NCI-H128 (cell line): ENCODE results near the gene LMAN1.
A peak's percentile ranks its signal among the peaks of the same experiment; 100 is the strongest.

Source experiments
- DNase-seq: peaks from one replicate; lab custom pipeline; 2025; ENCODE audit not compliant: unreplicated experiment; lab: John Stamatoyannopoulos, UW

The LMAN1 gene

DNA sequence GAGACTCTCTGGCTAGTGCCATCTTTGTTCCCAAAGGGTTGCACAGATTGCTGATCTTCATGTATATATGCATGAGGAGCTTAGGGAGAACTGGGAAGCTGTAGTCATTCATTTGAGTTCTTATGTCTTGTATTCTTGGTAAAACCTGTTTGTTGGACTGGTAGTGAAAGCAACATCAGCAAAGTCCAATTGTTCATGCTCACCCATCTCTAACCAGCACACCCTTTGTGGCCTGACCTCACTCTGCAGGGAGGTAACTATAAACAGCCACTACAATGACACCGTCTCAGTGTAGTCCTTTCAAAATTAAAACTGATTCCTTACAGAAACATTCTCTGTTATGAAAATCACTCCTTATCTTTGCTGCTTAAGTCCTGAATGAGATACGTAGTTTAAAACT is 13.9 kb upstream of the LMAN1 start:
- DNase-seq, result no peak

DNA sequence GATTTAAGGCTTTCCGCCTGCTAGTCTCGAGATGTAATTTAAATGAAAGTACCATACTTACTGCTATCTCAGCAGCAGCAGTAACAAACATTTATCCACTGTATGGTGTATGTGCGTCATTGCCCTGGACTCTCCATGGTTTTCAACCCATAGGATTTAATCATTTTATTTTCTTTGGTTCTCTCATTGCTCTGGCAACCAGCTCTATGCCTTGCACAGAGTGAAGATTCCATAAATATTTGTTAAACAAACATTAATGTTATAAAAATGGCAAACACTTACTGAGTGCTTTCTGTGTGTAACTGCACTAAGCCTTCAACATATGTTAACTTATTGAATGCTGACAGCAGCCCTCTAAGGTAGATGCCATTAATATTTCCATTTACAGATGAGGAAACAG is 1.3 kb upstream of the LMAN1 start:
- DNase-seq, result no peak

- DNase-seq, result no peak
Observed at GRCh38 chr18:59359576-59359952, 499 bp upstream of the LMAN1 start.

GRCh38 chr18:59358414-59358711 is 702 bp downstream of the LMAN1 start:
- no peak for DNase-seq

DNA sequence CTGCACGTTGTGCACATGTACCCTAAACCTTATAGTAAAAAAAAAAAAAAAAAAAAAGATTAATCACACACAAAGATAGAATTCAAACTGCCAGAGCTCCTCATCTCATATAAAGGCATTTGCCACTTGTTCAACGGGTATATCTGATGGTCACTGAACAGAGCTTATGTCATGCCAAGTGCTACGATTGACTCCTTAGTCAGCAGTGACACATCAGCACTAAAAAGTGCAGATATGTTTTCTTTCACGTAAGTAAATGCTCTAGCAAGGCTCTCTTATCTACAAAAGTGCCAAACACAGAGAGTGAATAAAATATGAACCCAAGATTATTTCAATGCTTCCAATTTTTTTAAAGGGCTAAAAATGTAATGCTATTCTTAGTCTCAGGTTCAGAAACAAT is 1.1 kb downstream of the LMAN1 start:
- DNase-seq, result no peak

- DNase-seq, result no peak
Observed at GRCh38 chr18:59354731-59355130, 4.3 kb downstream of the LMAN1 start.

DNA sequence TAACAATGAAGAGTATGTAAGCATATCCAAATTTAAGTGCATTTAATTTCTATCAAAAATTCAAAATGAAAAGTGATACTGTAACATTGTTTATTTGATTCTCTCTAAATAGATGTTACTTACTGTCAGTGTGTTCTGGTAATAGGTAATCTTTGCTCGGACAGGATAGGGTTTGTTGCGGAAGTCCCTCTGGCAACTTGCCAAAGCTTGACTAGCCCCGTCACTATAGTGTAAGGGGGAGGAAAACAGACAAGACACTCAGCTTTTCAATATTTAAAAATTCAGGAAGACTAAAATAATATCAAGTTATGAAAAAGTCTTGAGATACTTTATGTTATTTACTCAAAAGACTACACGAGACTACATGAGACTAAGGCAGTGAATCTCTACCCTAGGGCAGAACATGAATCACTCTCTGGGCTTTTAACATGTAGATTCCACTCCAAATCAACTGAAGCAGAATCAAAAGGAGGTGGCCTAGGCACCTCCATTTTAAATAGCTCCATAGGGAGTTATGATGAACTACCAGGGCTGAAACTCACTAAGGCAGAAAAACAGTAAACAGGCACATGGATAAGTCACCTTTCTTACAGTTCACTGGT is 5.9 kb downstream of the LMAN1 start:
- DNase-seq, result no peak

DNA sequence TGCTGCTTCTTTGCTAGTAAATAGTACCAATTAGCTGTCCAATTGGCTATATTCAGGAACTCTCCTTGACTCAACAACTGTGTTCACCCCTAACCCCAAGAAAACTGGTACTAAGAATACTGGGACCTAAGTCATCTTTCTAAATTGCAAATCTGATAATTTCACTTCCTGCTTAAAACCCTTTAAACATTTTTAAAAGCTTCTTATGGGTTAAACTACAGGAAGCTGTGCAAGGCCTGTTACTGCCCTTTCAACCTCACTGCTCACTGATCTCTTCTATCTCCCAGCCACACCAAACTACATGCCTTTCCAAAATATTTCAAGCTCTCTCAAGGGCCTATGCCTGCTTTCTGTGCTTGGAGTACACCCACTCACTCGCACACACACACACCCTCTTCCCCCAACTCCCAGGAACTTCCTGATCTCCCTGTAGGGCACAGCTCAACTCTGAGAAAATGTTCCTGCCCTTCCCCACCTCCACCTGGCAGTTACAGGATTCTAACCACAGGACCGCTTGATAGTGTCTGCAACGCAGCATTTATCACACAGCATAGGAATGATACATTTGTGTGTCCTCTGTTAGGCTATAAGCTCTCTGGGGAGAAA is 6.7 kb downstream of the LMAN1 start:
- no peak for DNase-seq

- no peak for DNase-seq
Observed at GRCh38 chr18:59345556-59345955, 13.5 kb downstream of the LMAN1 start.

DNA sequence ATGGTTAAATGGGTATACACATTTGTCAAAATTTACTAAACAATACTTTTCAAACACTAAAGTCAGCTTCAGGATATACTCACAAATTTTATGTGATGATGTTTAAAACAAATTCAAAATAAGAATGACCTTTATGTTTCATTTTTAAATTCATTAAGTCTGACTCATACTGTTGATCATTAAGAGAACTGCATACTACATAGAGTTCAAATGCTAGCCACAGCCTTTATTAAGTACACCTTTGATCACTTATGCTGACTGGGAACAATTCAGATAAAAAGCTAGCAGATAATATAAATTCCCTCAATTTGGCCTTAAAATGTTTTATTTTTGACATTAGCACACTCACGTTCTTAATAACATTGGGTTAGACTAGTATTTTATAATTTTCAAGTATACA is 14.1 kb downstream of the LMAN1 start:
- no peak for DNase-seq

GRCh38 chr18:59343926-59344325 is 15.1 kb downstream of the LMAN1 start:
- no peak for DNase-seq

DNA sequence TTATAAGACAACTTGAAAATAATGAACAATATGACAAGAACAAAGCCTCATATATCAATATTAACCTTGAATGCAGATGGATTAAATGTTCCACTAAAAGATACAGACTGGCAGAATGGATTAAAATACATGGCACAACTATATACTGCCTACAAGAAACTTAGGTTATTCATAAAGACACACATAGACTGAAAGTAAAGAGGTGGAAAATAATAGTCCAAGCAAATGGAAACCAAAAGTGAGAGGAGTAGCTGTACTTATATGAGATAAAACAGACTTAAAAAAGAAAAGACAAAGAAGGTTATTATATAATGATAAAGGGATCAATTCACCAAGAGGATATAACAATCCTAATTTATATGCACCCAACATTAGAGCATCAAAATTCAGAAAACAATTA is 18.2 kb downstream of the LMAN1 start:
- DNase-seq, result no peak

- no peak for DNase-seq
Observed at GRCh38 chr18:59340312-59340711, 18.8 kb downstream of the LMAN1 start.

DNA sequence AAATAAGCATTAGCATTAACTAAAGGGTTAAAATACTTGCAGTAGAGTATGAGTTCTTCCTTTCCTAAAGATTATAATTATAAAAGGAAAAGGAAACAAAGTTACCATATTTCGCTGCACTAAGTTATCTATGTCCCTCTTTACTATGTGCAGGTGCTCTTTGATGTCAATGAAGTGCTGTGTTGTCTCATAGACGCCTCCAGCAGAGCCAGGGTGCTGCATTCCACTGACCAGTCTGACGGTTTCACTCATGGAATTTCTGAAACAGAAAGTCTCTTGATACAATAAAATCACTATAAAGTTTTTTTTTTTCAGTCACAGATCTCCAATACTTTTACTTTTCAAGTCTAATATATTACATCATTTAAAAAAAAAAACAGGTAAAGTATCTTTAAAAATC is 26.1 kb downstream of the LMAN1 start:
- no peak for DNase-seq

DNA sequence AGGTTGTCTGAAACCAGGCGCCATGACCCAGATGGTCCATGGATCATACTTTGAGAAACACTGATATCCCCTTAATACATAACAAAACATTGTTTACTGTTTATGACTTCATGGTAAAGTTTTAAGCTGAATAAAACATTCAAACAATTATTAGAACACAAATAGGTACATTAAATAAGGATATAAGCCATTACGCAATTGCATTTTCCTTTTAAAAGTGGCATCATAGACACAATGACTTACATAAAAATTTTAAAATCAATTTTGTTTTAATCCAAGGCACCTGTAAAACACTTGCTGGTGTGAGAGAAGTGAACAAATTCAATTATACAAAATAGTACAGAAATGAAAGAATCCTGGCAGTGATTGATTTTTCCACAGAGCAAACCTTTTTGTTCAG is 30.4 kb downstream of the LMAN1 start:
- DNase-seq, result no peak

DNA sequence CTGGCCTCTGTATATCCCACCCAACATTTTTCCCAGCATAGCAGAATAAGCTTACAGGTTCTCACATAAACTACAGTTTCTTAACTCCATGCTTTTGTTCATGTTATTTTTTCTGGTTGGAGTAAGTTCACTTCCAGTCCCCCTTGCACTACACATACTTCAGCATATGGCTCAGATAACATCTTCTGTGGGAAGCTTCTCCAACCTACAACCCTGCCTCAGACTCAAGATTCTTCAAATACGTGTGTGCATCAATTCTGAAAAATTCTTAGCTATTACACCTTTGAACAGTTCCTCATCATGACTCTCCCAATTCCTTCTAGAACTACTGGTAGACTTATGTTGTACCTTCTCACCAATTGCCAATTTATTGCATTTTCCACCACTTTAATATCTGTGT is 33.1 kb downstream of the LMAN1 start:
- no peak for DNase-seq

- DNase-seq, result no peak
Observed at GRCh38 chr18:59324623-59324971, 34.5 kb downstream of the LMAN1 start.

- DNase-seq, result no peak
Observed at GRCh38 chr18:59323931-59324622, 35.0 kb downstream of the LMAN1 start.

DNA sequence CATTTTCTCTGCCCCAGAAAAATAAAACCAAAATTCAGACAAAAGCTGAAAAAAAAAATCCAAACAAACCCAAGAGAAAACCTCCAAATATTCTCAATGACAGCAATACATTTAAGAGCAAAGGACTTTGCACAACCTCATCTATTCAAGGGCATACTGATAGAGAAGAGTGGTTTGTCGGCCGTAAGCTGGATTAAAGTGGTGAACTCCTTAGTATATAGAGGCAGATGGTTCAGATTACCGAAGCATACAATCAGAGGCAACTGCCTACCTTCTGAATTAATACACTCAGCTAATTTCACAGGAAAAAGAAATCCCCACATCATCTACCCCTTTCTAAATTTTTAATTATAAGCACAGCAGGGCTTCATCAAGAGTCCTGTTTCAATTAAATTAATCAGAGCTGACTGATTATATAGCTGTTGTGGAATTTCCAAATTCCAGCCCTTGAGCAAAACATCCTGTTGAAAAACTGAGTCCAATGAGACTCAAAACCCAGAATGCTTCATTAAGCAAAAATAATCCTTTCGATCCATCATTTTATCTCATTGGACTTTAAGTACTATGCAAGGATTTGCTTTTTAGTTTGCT is 40.5 kb downstream of the LMAN1 start, which contains the start of gene CPLX4:
Gene CPLX4, minus strand, starts transcription at position 190 of the 591 bp plus-strand sequence. Its CDS starts 187 bp downstream, at position 3.
- DNase-seq, result no peak

- DNase-seq, result no peak
Observed at GRCh38 chr18:59311631-59312030, 47.4 kb downstream of the LMAN1 start.

GRCh38 chr18:59308938-59309260 is 50.2 kb downstream of the LMAN1 start:
- DNase-seq, result no peak

DNA sequence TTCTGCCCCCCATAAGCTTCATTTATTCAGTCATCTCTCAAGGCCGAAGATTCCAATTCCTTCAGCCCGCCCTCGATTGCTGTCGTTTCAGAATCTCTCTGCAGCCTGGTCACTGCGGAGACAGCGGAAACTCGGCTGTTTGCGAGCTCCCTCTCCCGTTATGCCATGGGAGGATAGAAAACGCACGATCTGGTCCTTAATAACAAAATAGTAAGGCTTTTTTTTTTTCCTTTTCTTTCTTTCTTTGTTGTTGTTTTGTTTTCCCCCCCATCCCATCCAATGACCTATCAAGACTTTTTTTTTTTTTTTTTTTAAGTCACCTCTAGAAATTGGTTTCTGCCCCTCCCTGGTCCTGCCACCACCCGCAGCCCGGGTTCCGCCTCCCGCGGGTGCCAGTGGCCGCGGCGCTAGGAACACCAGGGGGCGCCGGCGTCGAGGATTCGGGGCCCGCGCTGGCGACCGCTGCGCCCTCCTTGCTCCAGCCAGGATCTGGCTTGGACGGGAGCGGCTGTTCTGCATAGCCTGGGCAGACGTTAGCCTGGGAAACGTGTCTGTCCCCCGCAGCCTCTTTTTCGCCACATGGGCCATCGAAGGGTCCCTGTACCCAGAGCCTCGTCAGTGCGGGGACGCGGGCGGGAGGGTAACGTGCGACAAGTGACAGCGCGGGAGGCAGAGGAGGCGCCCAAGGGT is 50.7 kb downstream of the LMAN1 start:
- peak; percentile 77 for DNase-seq
